SU-DHL-6 (cell line): Measurements from ENCODE around the gene HELZ.

Experiments
- CTCF ChIP-seq: fragments of 200-600 bp; sonication (generic); IDR thresholded peaks from one replicate; pipeline ENCODE4 v1.5.1; 2017; ENCODE audit warnings: antibody characterized with exemption, mild to moderate bottlenecking, low read length, moderate library complexity; ENCODE audit not compliant: insufficient read depth, poor library complexity, severe bottlenecking
- EZH2phosphoT487 ChIP-seq: fragments of 200-600 bp; sonication (generic), shearing (Covaris generic); conservative IDR thresholded peaks from 2 replicates; pipeline ENCODE4 v1.6.1; 2018; ENCODE audit warnings: mild to moderate bottlenecking, antibody characterized with exemption, low read length, moderate library complexity, mixed read lengths

GRCh38 chr17:67157732-67158639 lies 87.0 kb downstream of the HELZ start:
- TF ChIP-seq CTCF (no peak), EZH2phosphoT487 (no peak)
